Lower leg skin (tissue), 3 donors: ENCODE data around the gene FOXD4L6.
"Not testable (repeated sequence)": the region's sequence is repeated elsewhere in the genome, so short reads cannot be mapped to it uniquely, and the experiment has no call there.

Experiments
- POLR2A ChIP-seq, 2 donors: fragments of 450-650 bp; IDR thresholded peaks; one replicate each; pipeline ENCODE4 v1.6.1; 2016 to 2017; ENCODE audit warnings: antibody characterized with exemption in 2 of 2, mild to moderate bottlenecking in 1 of 2, moderate library complexity in 1 of 2
- TF ChIP-seq, protein P1 (sequence below), 3 donors: fragments of 450-650 bp; IDR thresholded peaks; one replicate each; pipeline ENCODE4 v1.5.1; 2016; ENCODE audit warnings: antibody characterized with exemption in 3 of 3, mild to moderate bottlenecking in 3 of 3, moderate library complexity in 2 of 3

DNA sequence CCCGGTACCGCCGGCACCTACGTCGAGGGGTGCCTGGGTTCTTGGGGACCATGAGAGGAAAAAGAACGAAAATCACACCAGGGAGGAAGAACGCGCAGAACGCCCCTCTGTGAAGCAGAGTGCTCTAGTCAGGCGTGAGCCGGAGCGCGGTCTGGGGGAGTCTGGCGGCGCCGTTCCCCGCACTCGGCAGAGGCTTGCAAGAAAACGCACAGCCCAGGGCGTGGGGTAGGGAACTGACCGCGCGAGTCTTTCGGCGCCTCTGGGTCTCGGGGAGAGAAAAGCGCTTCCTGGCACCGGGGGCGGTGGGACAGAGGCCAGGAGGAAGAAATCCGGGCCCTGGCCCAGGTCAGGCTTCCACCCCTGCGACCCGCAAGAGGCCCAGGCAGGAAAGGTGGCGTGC is 4.7 kb downstream of the FOXD4L6 start:
- TF ChIP-seq, protein P1, sequence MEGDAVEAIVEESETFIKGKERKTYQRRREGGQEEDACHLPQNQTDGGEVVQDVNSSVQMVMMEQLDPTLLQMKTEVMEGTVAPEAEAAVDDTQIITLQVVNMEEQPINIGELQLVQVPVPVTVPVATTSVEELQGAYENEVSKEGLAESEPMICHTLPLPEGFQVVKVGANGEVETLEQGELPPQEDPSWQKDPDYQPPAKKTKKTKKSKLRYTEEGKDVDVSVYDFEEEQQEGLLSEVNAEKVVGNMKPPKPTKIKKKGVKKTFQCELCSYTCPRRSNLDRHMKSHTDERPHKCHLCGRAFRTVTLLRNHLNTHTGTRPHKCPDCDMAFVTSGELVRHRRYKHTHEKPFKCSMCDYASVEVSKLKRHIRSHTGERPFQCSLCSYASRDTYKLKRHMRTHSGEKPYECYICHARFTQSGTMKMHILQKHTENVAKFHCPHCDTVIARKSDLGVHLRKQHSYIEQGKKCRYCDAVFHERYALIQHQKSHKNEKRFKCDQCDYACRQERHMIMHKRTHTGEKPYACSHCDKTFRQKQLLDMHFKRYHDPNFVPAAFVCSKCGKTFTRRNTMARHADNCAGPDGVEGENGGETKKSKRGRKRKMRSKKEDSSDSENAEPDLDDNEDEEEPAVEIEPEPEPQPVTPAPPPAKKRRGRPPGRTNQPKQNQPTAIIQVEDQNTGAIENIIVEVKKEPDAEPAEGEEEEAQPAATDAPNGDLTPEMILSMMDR (IDR thresholded peaks at IDR 0.05), result not testable (repeated sequence)
- not testable (repeated sequence) for TF ChIP-seq POLR2A (IDR thresholded peaks at IDR 0.05)
